ENCODE data around the gene SF3A1. TPM values are rescaled to one million over a fixed set of nuclear protein-coding genes. Genes with fewer than 3 reads are reported as not detected.

The SF3A1 gene
- total RNA-seq, 4 donors from 2014 or later: 90.4 to 182 (median 160) TPM

DNA sequence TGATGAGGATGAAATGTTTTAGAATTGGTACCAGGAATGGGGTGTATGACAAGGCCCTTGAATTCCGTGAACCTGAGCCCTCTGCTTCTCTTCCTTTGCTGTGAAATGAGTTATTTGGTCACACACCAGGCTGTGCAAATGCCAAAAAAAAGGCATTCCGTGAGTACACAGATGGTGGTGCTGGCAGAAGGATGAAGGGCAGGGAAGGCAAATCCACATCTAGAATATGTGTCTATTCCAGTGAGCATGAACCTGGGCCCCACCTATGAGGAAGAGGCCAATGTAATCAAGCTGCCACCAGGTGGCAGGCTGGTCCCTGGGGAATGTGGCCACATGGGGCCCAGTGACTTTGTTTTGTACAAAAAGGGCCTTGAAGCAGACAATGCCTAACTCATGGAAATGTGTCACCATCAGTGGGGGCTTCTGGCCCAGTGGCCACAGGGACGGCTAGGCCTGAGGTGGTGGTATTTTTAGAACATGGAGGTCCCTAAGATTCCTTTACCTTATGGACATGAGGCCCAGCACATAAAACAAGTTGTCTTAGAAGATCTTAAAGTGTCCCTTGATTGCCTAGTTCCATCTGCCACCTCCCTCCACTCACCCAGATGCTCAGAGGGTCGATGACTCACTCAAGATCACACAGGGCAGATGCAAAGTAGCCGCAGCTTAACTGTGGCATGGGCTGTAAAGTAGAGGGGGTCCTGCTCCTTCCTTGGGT, 34.4 kb upstream of the SF3A1 start:
- H3K4me3 ChIP-seq: no peak overlapping the region
- no peaks in the 10 kb centered on the region for H3K27me3 ChIP-seq
- peak; percentile 82 to 92 (median 83) for DNase-seq
- no peaks in the 10 kb centered on the region for H3K9me3 ChIP-seq
- TF ChIP-seq, protein P1, sequence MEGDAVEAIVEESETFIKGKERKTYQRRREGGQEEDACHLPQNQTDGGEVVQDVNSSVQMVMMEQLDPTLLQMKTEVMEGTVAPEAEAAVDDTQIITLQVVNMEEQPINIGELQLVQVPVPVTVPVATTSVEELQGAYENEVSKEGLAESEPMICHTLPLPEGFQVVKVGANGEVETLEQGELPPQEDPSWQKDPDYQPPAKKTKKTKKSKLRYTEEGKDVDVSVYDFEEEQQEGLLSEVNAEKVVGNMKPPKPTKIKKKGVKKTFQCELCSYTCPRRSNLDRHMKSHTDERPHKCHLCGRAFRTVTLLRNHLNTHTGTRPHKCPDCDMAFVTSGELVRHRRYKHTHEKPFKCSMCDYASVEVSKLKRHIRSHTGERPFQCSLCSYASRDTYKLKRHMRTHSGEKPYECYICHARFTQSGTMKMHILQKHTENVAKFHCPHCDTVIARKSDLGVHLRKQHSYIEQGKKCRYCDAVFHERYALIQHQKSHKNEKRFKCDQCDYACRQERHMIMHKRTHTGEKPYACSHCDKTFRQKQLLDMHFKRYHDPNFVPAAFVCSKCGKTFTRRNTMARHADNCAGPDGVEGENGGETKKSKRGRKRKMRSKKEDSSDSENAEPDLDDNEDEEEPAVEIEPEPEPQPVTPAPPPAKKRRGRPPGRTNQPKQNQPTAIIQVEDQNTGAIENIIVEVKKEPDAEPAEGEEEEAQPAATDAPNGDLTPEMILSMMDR (IDR thresholded peaks at IDR 0.05): peak; percentile 75 to 95 (median 90)
- no peak for TF ChIP-seq POLR2A (IDR thresholded peaks at IDR 0.05)
- peaks cover 0 to 12% (median 3%) of the 10 kb centered on the region in 4 donors for H3K4me1 ChIP-seq
- H3K27ac ChIP-seq: no peak overlapping the region
- no peaks in the 10 kb centered on the region for H3K36me3 ChIP-seq

DNA sequence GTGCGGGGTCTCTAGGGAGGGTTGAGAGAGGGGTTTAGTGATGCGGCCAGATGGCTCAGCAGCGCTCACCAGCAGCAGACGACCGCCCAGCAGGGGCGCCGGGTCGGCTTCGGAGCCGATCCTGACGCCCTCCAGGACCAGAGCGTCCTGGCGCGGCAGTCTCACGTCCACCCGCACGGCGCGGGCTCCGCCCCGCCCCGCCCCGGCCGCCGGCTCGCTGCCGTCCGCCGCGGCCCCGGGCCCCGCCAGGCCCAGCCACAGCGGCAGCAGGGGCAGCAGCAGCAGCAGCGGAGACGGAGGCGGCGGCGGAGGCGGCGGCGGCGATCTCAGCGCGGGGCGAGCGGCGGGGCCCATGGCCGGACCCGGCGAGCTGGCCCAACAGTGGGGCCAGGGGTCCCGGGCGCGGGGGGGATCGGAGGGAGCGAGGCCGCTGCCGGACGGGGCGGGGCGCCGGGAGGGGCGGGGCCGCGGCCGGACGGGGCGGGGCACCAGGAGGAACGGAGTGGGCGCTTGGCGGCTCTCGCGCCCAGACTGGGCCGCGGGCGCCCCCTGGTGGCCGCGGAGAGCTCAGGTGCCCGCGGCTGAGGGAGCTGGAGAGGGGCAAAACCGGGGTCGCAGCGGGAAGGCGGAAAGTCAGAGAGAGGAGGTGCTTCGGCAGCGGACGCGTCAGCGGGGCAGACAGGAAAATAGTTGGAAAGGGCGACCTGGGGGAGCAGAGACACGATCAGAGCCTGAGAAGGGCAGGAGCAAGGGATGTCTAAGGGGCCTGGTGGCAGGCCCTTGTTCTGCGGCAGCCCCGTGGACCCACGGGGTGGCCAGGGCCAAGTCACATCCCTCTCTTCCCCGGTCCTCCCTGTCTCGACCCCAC, 30.5 kb upstream of the SF3A1 start, which contains the start of gene RNF215:
TSS of gene RNF215 (minus strand) at position 452 of the 868 bp plus-strand sequence. CDS start at position 354, 98 bp downstream.
- H3K4me1 ChIP-seq: peaks cover 0 to 13% (median 3%) of the 10 kb centered on the region in 4 donors
- H3K9me3 ChIP-seq: no peaks in the 10 kb centered on the region
- no peaks in the 10 kb centered on the region for H3K27me3 ChIP-seq
- H3K4me3 ChIP-seq: peak within 1 kb of the TSS; percentile 44 to 96 (median 61)
- TF ChIP-seq, protein P1 (IDR thresholded peaks at IDR 0.05): peak; percentile 89 to 95 (median 92)
- TF ChIP-seq POLR2A (IDR thresholded peaks at IDR 0.05): no peak
- peak; percentile 77 to 91 (median 91) for DNase-seq
- H3K27ac ChIP-seq: peak within 1 kb of the TSS; percentile 55 to 89 (median 68)
- no peaks in the 10 kb centered on the region for H3K36me3 ChIP-seq

DNA sequence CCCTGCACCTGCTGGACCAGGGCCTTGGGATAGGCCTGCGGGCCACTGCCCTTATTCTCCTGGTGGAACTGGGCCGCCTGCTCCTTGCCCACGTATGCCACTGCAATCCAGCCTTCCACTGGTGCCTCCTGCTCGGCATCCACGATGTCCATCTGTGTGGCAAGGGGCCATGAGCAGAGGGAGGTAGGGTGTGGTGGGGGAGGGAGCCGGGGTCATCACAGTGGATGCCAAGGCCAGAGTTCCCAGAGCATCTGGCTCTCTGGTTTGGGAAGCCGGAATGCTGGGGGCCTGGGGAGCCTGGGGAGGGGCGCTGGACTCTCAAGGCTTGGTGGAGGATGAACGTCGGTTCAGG, 29.9 kb upstream of the SF3A1 start:
- H3K27me3 ChIP-seq: no peaks in the 10 kb centered on the region
- no peak for DNase-seq

DNA sequence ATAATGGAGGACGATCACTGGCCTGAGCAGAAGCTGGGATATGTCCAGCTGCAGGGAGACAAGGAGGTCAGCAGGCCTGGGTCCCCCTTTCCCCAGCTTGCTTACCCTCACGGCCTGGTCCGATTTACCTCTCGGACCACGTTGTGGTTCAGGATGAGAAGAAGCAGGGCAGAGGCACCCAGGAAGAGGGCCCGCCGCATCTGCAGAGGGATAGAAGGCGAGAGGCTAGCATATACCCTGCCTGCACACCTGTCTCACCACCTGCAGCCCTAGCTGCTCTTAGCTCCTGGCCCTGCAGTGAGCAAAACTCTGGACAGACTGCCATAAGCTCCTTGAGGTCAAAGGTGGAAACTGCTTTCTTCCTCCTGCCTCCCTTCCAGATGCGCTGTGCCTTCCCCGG, 29.2 kb upstream of the SF3A1 start:
- Histone ChIP-seq H3K4me3 (no peak overlapping the region), H3K9me3 (no peaks in the 10 kb centered on the region), H3K4me1 (peaks cover 0 to 13% (median 3%) of the 10 kb centered on the region in 4 donors), H3K27ac (no peak overlapping the region), H3K27me3 (no peaks in the 10 kb centered on the region), H3K36me3 (no peaks in the 10 kb centered on the region)
- DNase-seq: no peak
- TF ChIP-seq, protein P1 (IDR thresholded peaks at IDR 0.05): no peak
- no peak for TF ChIP-seq POLR2A (IDR thresholded peaks at IDR 0.05)

More for the DNA sequence above, 29.9 kb upstream of the SF3A1 start:
- peak overlapping the region; percentile 44 to 96 (median 61) for H3K4me3 ChIP-seq
- no peaks in the 10 kb centered on the region for H3K36me3 ChIP-seq
- TF ChIP-seq POLR2A (IDR thresholded peaks at IDR 0.05): no peak
- TF ChIP-seq, protein P1 (IDR thresholded peaks at IDR 0.05): no peak
- H3K27ac ChIP-seq: peak overlapping the region; percentile 55 to 89 (median 68)
- H3K4me1 ChIP-seq: peaks cover 0 to 13% (median 3%) of the 10 kb centered on the region in 4 donors
- no peaks in the 10 kb centered on the region for H3K9me3 ChIP-seq

DNA sequence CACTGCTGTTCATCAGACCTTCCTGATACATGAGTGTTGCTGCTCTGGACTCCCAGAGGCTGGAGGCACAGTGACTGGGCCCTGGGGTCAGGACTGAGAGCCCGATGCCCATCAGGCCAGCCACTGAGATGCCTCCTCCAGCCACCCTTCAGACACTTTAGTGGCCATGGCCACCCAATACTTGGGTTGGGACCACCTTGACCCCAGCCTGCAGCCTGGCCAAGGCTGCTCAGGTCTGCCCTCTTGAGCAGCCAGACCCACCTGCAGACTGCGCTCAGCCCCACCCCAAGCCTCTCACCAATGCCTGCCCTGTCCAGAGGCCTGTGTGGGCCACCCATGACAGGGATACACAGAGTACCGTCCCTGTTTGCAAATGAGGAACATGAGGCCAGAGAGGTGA, 26.4 kb upstream of the SF3A1 start:
- no peak for DNase-seq
- Histone ChIP-seq H3K27me3 (no peaks in the 10 kb centered on the region), H3K9me3 (no peaks in the 10 kb centered on the region), H3K36me3 (no peaks in the 10 kb centered on the region), H3K4me3 (no peak overlapping the region), H3K4me1 (peaks cover 0 to 13% (median 3%) of the 10 kb centered on the region in 4 donors), H3K27ac (no peak overlapping the region)
- TF ChIP-seq, protein P1 (IDR thresholded peaks at IDR 0.05): no peak
- TF ChIP-seq POLR2A (IDR thresholded peaks at IDR 0.05): no peak

Measured in Peyer's patch (tissue), 4 donors.